AG04450 (cell line): ENCODE data around the gene TRIM37. TPM values are rescaled to one million over a fixed set of nuclear protein-coding genes. Genes with fewer than 3 reads are reported as not detected.

Experiments
- CTCF ChIA-PET: fragments of 300-600, 350-600 bp; formaldehyde crosslinking; extraction: SDS; loops from one replicate; lab custom pipeline; 2022; ENCODE audit warnings: antibody characterized with exemption, inconsistent platforms; lab: Charles Lee
- POLR2A ChIA-PET: fragments of 350-600 bp; formaldehyde crosslinking; extraction: SDS; loops from one replicate; lab custom pipeline; 2021; ENCODE audit warnings: antibody characterized with exemption, inconsistent platforms; lab: Yijun Ruan, JAX
- DNase-seq: peaks from one replicate; pipeline ENCODE4 v3.0.0-alpha.2; 2011; ENCODE audit warnings: low read depth, low spot score
- H3K27ac ChIP-seq: one replicate; pipeline ENCODE4 v1.5.1; 2012; ENCODE audit warnings: low read depth, low read length, control low read depth
- H3K27me3 ChIP-seq: one replicate; pipeline ENCODE4 v1.6.0; 2012; ENCODE audit warnings: low read length; ENCODE audit not compliant: control insufficient read depth, insufficient read depth
- H3K4me3 ChIP-seq: 2 replicates; pipeline ENCODE4 v1.5.1; 2011; ENCODE audit warnings: mild to moderate bottlenecking, low read depth, low read length, control low read depth
- H3K9me3 ChIP-seq: 2 replicates; pipeline ENCODE4 v1.5.1; 2012; ENCODE audit warnings: low read length; ENCODE audit not compliant: control insufficient read depth, insufficient read depth
- polyA plus RNA-seq: library from polyadenylated mRNA; depleted of rRNA; stranded (reverse); fragments of >200 nt; gene quantifications from 2 replicates; pipeline ENCODE4 v1.2.3, GENCODE V29; 2011
- TF ChIP-seq, protein P1 (sequence below): IDR thresholded peaks from 2 replicates; pipeline ENCODE4 v1.5.1; 2011; ENCODE audit warnings: low read depth, low read length, control low read depth, inconsistent platforms

TRIM37 gene
- polyA plus RNA-seq, 1 experiment: 34.8 TPM

DNA sequence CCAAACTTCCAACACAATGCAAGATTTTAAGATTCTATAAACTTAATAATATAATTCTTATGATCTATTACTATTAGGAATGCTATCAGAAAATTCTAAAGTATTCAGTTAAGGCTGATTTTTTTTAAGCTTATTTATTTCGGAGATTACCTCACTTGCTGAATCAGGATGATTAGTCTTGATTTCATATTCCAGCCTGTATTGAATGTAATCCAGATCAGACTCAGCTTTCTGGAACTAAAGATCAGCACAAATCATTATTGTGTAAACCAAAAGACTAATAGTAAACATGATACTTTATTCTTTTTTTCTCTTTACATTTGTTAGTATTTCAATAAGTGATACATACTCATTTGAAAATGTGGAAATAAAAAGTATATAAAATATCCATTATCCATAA is 24.5 kb upstream of the TRIM37 start:
- no peak overlapping the region for H3K27ac ChIP-seq
- ChIA-PET POLR2A (no interaction called here), CTCF (interaction anchor here (1.5 kb wide), 1 partner anchor 12 kb away, joined by 3 read pairs; no protein-coding TSS in a partner anchor)
- H3K9me3 ChIP-seq: no peaks in the 10 kb centered on the region
- DNase-seq: no peak
- TF ChIP-seq, protein P1, sequence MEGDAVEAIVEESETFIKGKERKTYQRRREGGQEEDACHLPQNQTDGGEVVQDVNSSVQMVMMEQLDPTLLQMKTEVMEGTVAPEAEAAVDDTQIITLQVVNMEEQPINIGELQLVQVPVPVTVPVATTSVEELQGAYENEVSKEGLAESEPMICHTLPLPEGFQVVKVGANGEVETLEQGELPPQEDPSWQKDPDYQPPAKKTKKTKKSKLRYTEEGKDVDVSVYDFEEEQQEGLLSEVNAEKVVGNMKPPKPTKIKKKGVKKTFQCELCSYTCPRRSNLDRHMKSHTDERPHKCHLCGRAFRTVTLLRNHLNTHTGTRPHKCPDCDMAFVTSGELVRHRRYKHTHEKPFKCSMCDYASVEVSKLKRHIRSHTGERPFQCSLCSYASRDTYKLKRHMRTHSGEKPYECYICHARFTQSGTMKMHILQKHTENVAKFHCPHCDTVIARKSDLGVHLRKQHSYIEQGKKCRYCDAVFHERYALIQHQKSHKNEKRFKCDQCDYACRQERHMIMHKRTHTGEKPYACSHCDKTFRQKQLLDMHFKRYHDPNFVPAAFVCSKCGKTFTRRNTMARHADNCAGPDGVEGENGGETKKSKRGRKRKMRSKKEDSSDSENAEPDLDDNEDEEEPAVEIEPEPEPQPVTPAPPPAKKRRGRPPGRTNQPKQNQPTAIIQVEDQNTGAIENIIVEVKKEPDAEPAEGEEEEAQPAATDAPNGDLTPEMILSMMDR: no peak
- no peak overlapping the region for H3K4me3 ChIP-seq
- no peaks in the 10 kb centered on the region for H3K27me3 ChIP-seq

DNA sequence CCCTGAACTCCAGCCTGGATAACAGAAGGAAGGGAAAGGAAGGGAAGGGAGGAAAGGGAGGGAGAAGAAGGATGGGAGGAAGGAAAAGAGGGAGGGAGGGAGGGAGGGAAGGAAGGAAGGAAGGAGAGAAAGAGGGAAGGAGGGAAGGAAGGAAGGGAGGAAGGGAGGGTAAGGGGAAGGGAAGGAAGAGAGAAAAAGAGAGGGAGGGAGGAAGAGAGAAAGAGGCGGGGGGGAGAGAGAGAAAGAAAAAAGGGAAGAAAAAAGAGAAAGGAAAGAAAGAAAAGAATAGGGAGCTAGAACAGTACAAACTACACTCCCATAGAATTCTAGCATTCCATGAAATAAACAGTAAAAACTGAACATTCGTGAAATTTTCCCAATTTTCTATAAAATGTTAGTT is 23.1 kb upstream of the TRIM37 start:
- H3K27ac ChIP-seq: no peak overlapping the region
- no peaks in the 10 kb centered on the region for H3K27me3 ChIP-seq
- ChIA-PET CTCF (interaction anchor here (1.5 kb wide), 1 partner anchor 13 kb away, joined by 3 read pairs; no protein-coding TSS in a partner anchor), POLR2A (no interaction called here)
- DNase-seq: no peak
- TF ChIP-seq, protein P1: no peak
- H3K9me3 ChIP-seq: no peaks in the 10 kb centered on the region
- no peak overlapping the region for H3K4me3 ChIP-seq

DNA sequence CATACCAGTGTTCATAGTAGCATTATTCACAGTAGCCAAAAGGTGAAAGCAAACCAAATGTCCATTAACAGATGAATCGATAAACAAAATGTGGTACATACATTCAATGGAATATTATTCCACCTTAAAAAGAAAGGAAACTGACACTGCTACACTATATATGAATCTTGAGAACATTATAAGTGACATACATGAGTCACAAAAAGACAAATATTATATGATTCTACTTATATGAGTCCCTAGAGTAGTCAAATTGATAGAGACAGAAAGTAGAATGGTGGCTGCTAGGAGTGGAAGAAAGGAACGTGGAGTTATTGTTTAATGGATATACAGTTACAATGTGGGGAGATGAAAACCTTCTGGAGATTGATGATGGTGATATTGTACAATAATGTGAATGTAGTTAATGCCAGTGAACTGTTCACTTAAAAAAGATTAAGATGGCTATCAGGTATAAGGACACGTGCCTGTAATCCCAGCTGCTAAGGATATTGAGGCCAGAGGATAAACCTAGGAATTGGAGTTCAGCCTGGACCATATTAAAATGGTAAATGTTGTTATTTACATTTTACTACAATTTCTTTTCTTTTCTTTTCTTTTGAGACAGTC is 20.2 kb upstream of the TRIM37 start:
- ChIA-PET POLR2A (no interaction called here), CTCF (no interaction called here)
- H3K4me3 ChIP-seq: no peak overlapping the region
- TF ChIP-seq, protein P1: no peak
- no peaks in the 10 kb centered on the region for H3K9me3 ChIP-seq
- no peaks in the 10 kb centered on the region for H3K27me3 ChIP-seq
- no peak overlapping the region for H3K27ac ChIP-seq
- DNase-seq: no peak

DNA sequence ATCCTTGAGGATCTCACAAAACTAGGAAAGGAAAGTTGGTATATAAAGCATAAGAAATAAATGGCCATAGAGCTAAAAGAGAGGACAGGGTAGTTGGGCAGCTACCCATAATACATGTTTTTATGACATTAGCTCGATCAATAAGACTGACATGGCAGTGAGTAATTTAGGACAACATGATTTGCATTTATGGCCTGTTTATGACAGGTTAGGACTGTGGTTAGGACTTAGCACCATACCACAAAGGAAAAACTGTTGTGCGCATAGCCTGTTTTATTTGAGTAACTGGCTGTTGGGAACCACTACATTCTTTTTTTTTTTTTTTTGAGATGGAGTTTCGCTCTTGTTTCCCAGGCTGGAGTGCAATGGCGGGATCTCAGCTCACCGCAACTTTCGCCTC is 18.0 kb upstream of the TRIM37 start:
- Histone ChIP-seq H3K9me3 (no peaks in the 10 kb centered on the region), H3K27ac (no peak overlapping the region), H3K4me3 (no peak overlapping the region), H3K27me3 (no peaks in the 10 kb centered on the region)
- DNase-seq: no peak
- ChIA-PET POLR2A (no interaction called here), CTCF (interaction anchor here (0.7 kb wide), 2 partner anchors 48 to 434 kb away, joined by 3 to 7 read pairs; no protein-coding TSS in a partner anchor)
- TF ChIP-seq, protein P1: no peak

DNA sequence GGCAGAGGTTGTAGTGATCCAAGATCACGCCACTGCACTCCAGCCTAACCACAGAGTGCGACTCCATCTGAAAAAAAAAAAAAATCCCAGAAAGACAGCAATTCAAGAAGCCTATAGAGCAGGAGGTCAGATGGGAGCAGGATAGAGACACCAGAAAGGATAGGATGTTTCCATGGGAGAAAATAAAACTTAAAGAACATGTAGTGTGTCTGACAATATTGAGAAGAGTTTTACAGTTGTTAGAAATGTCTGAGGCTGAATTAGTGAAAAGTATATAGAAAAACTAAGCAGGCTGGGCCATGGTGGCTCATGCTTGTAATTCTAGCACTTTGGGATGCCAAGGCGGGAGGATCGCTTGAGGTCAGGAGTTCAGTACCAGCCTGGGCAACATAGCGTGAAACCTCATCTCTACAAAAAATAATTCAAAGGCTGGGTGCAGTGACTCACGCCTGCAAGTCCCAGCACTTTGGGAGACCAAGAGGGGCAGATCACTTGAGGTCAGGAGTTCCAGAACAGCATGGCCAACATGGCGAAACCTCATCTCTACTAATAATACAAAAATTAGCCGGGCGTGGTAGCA is 15.3 kb upstream of the TRIM37 start:
- TF ChIP-seq, protein P1: no peak
- no peak for DNase-seq
- Histone ChIP-seq H3K27ac (no peak overlapping the region), H3K4me3 (no peak overlapping the region), H3K9me3 (no peaks in the 10 kb centered on the region), H3K27me3 (no peaks in the 10 kb centered on the region)
- POLR2A ChIA-PET: no interaction called here
- CTCF ChIA-PET: interaction anchor here (0.6 kb wide), 1 partner anchor 398 kb away, joined by 4 read pairs; no protein-coding TSS in a partner anchor
